ENCODE data around the gene EPM2A. TPM values are rescaled to one million over a fixed set of nuclear protein-coding genes. Genes with fewer than 3 reads are reported as not detected.

Gene EPM2A
- total RNA-seq, 4 donors from 2014 or later, result 6.5 to 12.9 (median 10.4) TPM

DNA sequence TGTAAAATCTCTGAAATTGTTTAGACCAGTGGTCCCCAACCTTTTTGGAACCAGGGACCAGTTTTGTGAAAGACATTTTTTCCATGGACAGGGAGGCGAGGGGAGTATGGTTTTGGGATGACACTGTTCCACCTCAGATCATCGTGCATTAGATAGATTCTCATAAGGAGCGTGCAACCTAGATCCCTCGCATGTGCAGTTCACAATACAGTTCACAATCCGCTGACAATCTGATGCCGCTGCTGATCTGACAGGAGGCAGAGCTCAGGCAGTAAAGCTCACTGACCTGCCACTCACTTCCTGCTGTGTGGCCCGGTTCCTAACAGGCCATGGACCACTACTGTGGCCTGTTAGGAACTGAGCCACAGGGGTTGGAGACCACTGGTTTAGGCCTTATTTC, 115.2 kb downstream of the EPM2A start:
- TF ChIP-seq, protein P1, sequence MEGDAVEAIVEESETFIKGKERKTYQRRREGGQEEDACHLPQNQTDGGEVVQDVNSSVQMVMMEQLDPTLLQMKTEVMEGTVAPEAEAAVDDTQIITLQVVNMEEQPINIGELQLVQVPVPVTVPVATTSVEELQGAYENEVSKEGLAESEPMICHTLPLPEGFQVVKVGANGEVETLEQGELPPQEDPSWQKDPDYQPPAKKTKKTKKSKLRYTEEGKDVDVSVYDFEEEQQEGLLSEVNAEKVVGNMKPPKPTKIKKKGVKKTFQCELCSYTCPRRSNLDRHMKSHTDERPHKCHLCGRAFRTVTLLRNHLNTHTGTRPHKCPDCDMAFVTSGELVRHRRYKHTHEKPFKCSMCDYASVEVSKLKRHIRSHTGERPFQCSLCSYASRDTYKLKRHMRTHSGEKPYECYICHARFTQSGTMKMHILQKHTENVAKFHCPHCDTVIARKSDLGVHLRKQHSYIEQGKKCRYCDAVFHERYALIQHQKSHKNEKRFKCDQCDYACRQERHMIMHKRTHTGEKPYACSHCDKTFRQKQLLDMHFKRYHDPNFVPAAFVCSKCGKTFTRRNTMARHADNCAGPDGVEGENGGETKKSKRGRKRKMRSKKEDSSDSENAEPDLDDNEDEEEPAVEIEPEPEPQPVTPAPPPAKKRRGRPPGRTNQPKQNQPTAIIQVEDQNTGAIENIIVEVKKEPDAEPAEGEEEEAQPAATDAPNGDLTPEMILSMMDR (IDR thresholded peaks at IDR 0.05), result no peak
- no peak for TF ChIP-seq POLR2AphosphoS5 (IDR thresholded peaks at IDR 0.05)
- no peak for TF ChIP-seq EP300 (IDR thresholded peaks at IDR 0.05)
- TF ChIP-seq POLR2A (IDR thresholded peaks at IDR 0.05), result no peak
- no peak overlapping the region for H3K27ac ChIP-seq
- H3K4me3 ChIP-seq, result no peak overlapping the region
- no peak for DNase-seq (ENCODE audit: low spot score in 2 of 2)
- no peaks in the 10 kb centered on the region for H3K36me3 ChIP-seq
- no peaks in the 10 kb centered on the region for H3K27me3 ChIP-seq
- no peaks in the 10 kb centered on the region for H3K4me1 ChIP-seq
- peaks cover 6% of the 10 kb centered on the region for H3K9me3 ChIP-seq
- WGBS, result 80% methylated on average over 7 of the region's 7 CpGs

DNA sequence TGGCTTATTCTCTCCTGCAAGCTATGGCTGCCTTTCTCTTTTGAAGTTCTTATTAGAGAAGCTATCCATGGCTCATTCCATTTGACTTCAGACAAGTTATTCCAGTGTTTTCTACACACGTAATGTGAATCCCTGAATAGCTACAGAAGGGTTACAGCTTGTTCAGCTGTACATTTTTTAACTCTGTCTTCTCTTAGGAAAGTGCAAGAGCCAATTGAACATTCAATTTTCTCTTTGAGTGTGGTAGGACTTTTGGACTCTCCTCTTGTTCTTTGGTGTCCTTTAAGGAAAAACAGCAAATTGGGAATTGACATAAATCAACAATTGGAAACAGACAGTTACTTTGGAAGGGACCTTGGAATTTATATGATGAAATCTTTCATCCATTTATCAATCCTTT, 125.8 kb downstream of the EPM2A start:
- Histone ChIP-seq H3K4me1 (no peaks in the 10 kb centered on the region), H3K27ac (no peak overlapping the region), H3K36me3 (no peaks in the 10 kb centered on the region), H3K27me3 (no peaks in the 10 kb centered on the region), H3K9me3 (peaks cover 4% of the 10 kb centered on the region), H3K4me3 (no peak overlapping the region)
- TF ChIP-seq, protein P1 (IDR thresholded peaks at IDR 0.05), result no peak
- no peak for TF ChIP-seq POLR2AphosphoS5 (IDR thresholded peaks at IDR 0.05)
- no peak for TF ChIP-seq POLR2A (IDR thresholded peaks at IDR 0.05)
- TF ChIP-seq EP300 (IDR thresholded peaks at IDR 0.05), result no peak
- 50% methylated on average over 1 of the region's 1 CpG for WGBS
- no peak for DNase-seq (ENCODE audit: low spot score in 2 of 2)

DNA sequence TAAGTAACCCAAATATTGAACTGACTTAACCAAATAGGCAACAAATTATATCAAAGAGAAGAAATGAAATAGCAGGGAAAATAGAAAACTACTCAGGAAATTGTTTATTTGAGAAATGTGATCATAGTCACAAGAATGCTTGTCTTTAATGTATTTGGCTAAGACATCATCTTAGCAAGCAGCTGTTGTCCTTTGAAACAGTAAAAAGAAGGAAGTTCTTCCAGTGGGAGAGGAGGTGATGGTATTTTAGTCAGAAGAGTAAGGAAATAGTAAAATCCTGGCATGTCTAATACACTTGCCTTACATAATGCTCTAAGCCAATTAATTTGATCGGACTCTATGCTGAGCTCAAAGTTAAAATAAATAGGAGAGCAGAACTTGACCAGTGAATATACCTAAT, 126.5 kb downstream of the EPM2A start:
- no peaks in the 10 kb centered on the region for H3K4me1 ChIP-seq
- no peaks in the 10 kb centered on the region for H3K36me3 ChIP-seq
- peaks cover 4% of the 10 kb centered on the region for H3K9me3 ChIP-seq
- H3K27ac ChIP-seq, result no peak overlapping the region
- no peak for DNase-seq (ENCODE audit: low spot score in 2 of 2)
- TF ChIP-seq POLR2AphosphoS5 (IDR thresholded peaks at IDR 0.05) (no peak), EP300 (IDR thresholded peaks at IDR 0.05) (no peak), POLR2A (IDR thresholded peaks at IDR 0.05) (no peak)
- TF ChIP-seq, protein P1 (IDR thresholded peaks at IDR 0.05), result no peak
- 94% methylated on average over 1 of the region's 1 CpG for WGBS
- H3K4me3 ChIP-seq, result no peak overlapping the region
- no peaks in the 10 kb centered on the region for H3K27me3 ChIP-seq

DNA sequence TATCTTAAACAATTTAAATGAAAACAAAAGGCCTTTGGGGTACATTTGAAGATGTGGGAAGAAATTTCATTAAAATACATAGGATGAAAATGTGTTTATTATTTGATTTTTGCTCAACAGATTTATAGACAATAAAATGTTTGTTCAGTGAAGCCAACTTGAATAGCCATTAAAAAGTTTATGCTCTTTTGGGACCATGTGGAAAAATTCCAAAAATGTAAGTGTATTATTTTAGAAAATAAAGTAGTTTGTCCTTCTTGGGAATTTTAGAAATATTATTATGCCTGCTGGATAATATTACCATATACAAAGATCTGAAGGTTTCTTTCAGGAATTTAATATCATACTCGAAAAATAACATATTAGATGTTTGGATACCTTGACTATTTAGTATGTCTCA, 131.3 kb downstream of the EPM2A start:
- TF ChIP-seq POLR2AphosphoS5 (IDR thresholded peaks at IDR 0.05) (no peak), EP300 (IDR thresholded peaks at IDR 0.05) (no peak), POLR2A (IDR thresholded peaks at IDR 0.05) (no peak)
- TF ChIP-seq, protein P1 (IDR thresholded peaks at IDR 0.05), result no peak
- H3K36me3 ChIP-seq, result no peaks in the 10 kb centered on the region
- DNase-seq (ENCODE audit: low spot score in 2 of 2), result no peak
- H3K4me1 ChIP-seq, result no peaks in the 10 kb centered on the region
- peaks cover 4% of the 10 kb centered on the region for H3K9me3 ChIP-seq
- WGBS, result 81% methylated on average over 1 of the region's 1 CpG
- H3K27me3 ChIP-seq, result no peaks in the 10 kb centered on the region
- no peak overlapping the region for H3K27ac ChIP-seq
- H3K4me3 ChIP-seq, result no peak overlapping the region

DNA sequence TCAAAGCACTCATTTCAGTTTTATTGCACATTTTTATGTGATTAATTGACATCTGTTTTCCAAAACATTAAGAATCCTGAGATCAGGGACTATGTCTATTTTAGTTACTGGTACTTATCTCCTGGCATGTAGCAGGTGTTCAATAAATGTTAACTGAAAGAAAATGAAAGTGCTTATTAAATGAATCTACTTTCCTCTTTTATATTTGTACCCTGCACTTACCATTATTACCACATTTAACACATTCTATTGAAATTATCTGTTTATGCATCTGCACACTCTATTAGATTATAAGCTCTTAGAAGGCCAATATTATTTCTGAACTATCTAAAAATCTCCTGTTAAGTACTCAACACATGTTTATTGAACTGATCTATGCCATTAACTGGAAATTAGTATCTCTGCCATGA, 131.9 kb downstream of the EPM2A start:
- TF ChIP-seq POLR2A (IDR thresholded peaks at IDR 0.05) (no peak), POLR2AphosphoS5 (IDR thresholded peaks at IDR 0.05) (no peak), EP300 (IDR thresholded peaks at IDR 0.05) (no peak)
- TF ChIP-seq, protein P1 (IDR thresholded peaks at IDR 0.05), result no peak
- Histone ChIP-seq H3K4me3 (no peak overlapping the region), H3K4me1 (no peaks in the 10 kb centered on the region), H3K9me3 (peaks cover 9% of the 10 kb centered on the region), H3K27ac (no peak overlapping the region), H3K27me3 (no peaks in the 10 kb centered on the region), H3K36me3 (no peaks in the 10 kb centered on the region)
- DNase-seq (ENCODE audit: low spot score in 2 of 2), result no peak
